ENCODE measurements around the gene CNTLN.

CNTLN gene

GRCh38 chr9:17219261-17219660 lies 84.4 kb downstream of the CNTLN start:
- no peaks in the 10 kb centered on the region for H3K36me3 ChIP-seq (ENCODE audit: control insufficient read depth, insufficient read depth, low read length)
- TF ChIP-seq CTCF (IDR thresholded peaks at IDR 0.05; ENCODE audit: insufficient read depth, low read length, poor library complexity, severe bottlenecking): no peak
- H3K27me3 ChIP-seq (replicated peaks; ENCODE audit: control insufficient read depth, insufficient read depth, low read length): no peaks in the 10 kb centered on the region
- no peak overlapping the region for H3K4me3 ChIP-seq (replicated peaks; ENCODE audit: low read depth, low read length)
- no peak for DNase-seq (ENCODE audit: extremely low read depth, insufficient read length)

- TF ChIP-seq CTCF (IDR thresholded peaks at IDR 0.05; ENCODE audit: insufficient read depth, low read length, poor library complexity, severe bottlenecking): no peak
- Histone ChIP-seq H3K27me3 (replicated peaks; ENCODE audit: control insufficient read depth, insufficient read depth, low read length) (no peaks in the 10 kb centered on the region), H3K36me3 (ENCODE audit: control insufficient read depth, insufficient read depth, low read length) (no peaks in the 10 kb centered on the region), H3K4me3 (replicated peaks; ENCODE audit: low read depth, low read length) (no peak overlapping the region)
- DNase-seq (ENCODE audit: extremely low read depth, insufficient read length): no peak
Measured at GRCh38 chr9:17222932-17223331, 88.1 kb downstream of the CNTLN start.

- Histone ChIP-seq H3K4me3 (replicated peaks; ENCODE audit: low read depth, low read length) (no peak overlapping the region), H3K36me3 (ENCODE audit: control insufficient read depth, insufficient read depth, low read length) (no peaks in the 10 kb centered on the region), H3K27me3 (replicated peaks; ENCODE audit: control insufficient read depth, insufficient read depth, low read length) (no peaks in the 10 kb centered on the region)
- TF ChIP-seq CTCF (IDR thresholded peaks at IDR 0.05; ENCODE audit: insufficient read depth, low read length, poor library complexity, severe bottlenecking): no peak
- no peak for DNase-seq (ENCODE audit: extremely low read depth, insufficient read length)
Measured at GRCh38 chr9:17225407-17225806, 90.6 kb downstream of the CNTLN start.

- no peak for DNase-seq (ENCODE audit: extremely low read depth, insufficient read length)
- no peak overlapping the region for H3K4me3 ChIP-seq (replicated peaks; ENCODE audit: low read depth, low read length)
- no peaks in the 10 kb centered on the region for H3K27me3 ChIP-seq (replicated peaks; ENCODE audit: control insufficient read depth, insufficient read depth, low read length)
- no peaks in the 10 kb centered on the region for H3K36me3 ChIP-seq (ENCODE audit: control insufficient read depth, insufficient read depth, low read length)
- no peak for TF ChIP-seq CTCF (IDR thresholded peaks at IDR 0.05; ENCODE audit: insufficient read depth, low read length, poor library complexity, severe bottlenecking)
Measured at GRCh38 chr9:17229945-17230560, 95.2 kb downstream of the CNTLN start.

GRCh38 chr9:17230646-17231045 lies 95.8 kb downstream of the CNTLN start:
- no peak overlapping the region for H3K4me3 ChIP-seq (replicated peaks; ENCODE audit: low read depth, low read length)
- no peaks in the 10 kb centered on the region for H3K36me3 ChIP-seq (ENCODE audit: control insufficient read depth, insufficient read depth, low read length)
- no peak for TF ChIP-seq CTCF (IDR thresholded peaks at IDR 0.05; ENCODE audit: insufficient read depth, low read length, poor library complexity, severe bottlenecking)
- no peak for DNase-seq (ENCODE audit: extremely low read depth, insufficient read length)
- H3K27me3 ChIP-seq (replicated peaks; ENCODE audit: control insufficient read depth, insufficient read depth, low read length): no peaks in the 10 kb centered on the region

GRCh38 chr9:17236147-17236546 lies 101.3 kb downstream of the CNTLN start:
- DNase-seq (ENCODE audit: extremely low read depth, insufficient read length): no peak
- Histone ChIP-seq H3K27me3 (replicated peaks; ENCODE audit: control insufficient read depth, insufficient read depth, low read length) (no peaks in the 10 kb centered on the region), H3K4me3 (replicated peaks; ENCODE audit: low read depth, low read length) (no peak overlapping the region), H3K36me3 (ENCODE audit: control insufficient read depth, insufficient read depth, low read length) (no peaks in the 10 kb centered on the region)
- no peak for TF ChIP-seq CTCF (IDR thresholded peaks at IDR 0.05; ENCODE audit: insufficient read depth, low read length, poor library complexity, severe bottlenecking)

Data from GM06990 (cell line).